Epidermal melanocyte (primary cell): ENCODE data around the gene TREML2.

ENCODE experiments used
- DNase-seq: peaks from one replicate; pipeline ENCODE4 v3.0.0; 2011; ENCODE audit warnings: low spot score; ENCODE audit not compliant: insufficient read length

Gene TREML2

GRCh38 chr6:41150671-41151070, 50.3 kb downstream of the TREML2 start:
- no peak for DNase-seq

GRCh38 chr6:41147917-41148316, 53.0 kb downstream of the TREML2 start:
- no peak for DNase-seq
